GM20000 (cell line): ENCODE results near the gene BICC1.

Experiments used
- DNase-seq: peaks from one replicate; pipeline ENCODE4 v3.0.0; 2012; ENCODE audit warnings: low spot score
- CTCF ChIP-seq: IDR thresholded peaks from 2 replicates; pipeline ENCODE4 v1.5.1; 2012; ENCODE audit warnings: mild to moderate bottlenecking, control low read depth; ENCODE audit errors: extremely low read depth, missing control alignments

The BICC1 gene

GRCh38 chr10:58821752-58822056, 309.0 kb downstream of the BICC1 start:
- no peak for TF ChIP-seq CTCF
- DNase-seq, result no peak

- TF ChIP-seq CTCF, result no peak
Measured at GRCh38 chr10:58823983-58824382, 311.3 kb downstream of the BICC1 start.

GRCh38 chr10:58824396-58824795, 311.7 kb downstream of the BICC1 start:
- TF ChIP-seq CTCF, result no peak
- DNase-seq, result no peak

More at GRCh38 chr10:58823983-58824382, 311.3 kb downstream of the BICC1 start:
- no peak for DNase-seq

GRCh38 chr10:58826694-58827093, 314.0 kb downstream of the BICC1 start:
- no peak for DNase-seq
- no peak for TF ChIP-seq CTCF

- TF ChIP-seq CTCF, result no peak
- no peak for DNase-seq
Measured at GRCh38 chr10:58827381-58827780, 314.7 kb downstream of the BICC1 start.

- no peak for TF ChIP-seq CTCF
- DNase-seq, result no peak
Measured at GRCh38 chr10:58829839-58830238, 317.2 kb downstream of the BICC1 start.

GRCh38 chr10:58830697-58831096, 318.0 kb downstream of the BICC1 start:
- no peak for DNase-seq
- TF ChIP-seq CTCF, result no peak
